ENCODE data around the gene RNF144B.

DNA sequence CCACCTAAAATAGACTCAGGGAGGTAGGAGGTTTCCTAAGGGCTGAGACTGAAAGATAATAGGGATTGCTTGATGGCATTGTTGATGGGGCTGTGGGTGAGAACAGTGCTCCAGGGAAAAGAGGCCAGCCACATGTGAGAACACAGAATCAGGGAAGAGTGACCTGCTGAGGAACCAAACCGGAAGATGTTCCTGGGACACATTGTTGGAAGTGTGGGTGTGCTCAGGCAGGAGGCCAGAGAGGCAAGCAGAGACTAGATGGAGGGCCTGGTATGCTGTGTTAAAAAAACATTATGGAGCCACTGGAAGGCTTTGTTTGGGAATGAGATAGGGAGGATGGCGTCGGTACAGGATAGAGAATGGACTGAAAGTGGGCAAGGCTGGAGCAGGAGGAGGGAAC is 23.3 kb downstream of the RNF144B start:
- TF ChIP-seq POLR2A (IDR thresholded peaks at IDR 0.05; ENCODE audit: extremely low read depth, insufficient read length) = no peak
- TF ChIP-seq, protein P1, sequence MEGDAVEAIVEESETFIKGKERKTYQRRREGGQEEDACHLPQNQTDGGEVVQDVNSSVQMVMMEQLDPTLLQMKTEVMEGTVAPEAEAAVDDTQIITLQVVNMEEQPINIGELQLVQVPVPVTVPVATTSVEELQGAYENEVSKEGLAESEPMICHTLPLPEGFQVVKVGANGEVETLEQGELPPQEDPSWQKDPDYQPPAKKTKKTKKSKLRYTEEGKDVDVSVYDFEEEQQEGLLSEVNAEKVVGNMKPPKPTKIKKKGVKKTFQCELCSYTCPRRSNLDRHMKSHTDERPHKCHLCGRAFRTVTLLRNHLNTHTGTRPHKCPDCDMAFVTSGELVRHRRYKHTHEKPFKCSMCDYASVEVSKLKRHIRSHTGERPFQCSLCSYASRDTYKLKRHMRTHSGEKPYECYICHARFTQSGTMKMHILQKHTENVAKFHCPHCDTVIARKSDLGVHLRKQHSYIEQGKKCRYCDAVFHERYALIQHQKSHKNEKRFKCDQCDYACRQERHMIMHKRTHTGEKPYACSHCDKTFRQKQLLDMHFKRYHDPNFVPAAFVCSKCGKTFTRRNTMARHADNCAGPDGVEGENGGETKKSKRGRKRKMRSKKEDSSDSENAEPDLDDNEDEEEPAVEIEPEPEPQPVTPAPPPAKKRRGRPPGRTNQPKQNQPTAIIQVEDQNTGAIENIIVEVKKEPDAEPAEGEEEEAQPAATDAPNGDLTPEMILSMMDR (IDR thresholded peaks at IDR 0.05; ENCODE audit: low read depth, low read length) = no peak
- TF ChIP-seq, protein P2, sequence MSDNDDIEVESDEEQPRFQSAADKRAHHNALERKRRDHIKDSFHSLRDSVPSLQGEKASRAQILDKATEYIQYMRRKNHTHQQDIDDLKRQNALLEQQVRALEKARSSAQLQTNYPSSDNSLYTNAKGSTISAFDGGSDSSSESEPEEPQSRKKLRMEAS (IDR thresholded peaks at IDR 0.05; ENCODE audit: low read depth, low read length) = no peak

All from NB4 (cell line).